ENCODE results near the gene PLAGL2. TPM values are rescaled to one million over a fixed set of nuclear protein-coding genes. Genes with fewer than 3 reads are reported as not detected.

PLAGL2 gene
- total and polyA plus RNA-seq, 2 of the 4 experiments (the other 2 are of a cell fraction) = 2.9 to 7.7 TPM

GRCh38 chr20:32184961-32185603 is 22.5 kb downstream of the PLAGL2 start:
- no TSS peak for BruUV-seq (replicated peaks)
- TF ChIP-seq CTCF (conservative IDR thresholded peaks at IDR 0.05; ENCODE audit: low read depth, low read length) (no peak), BHLHE40 (IDR thresholded peaks at IDR 0.05; ENCODE audit: low read depth, low read length) (no peak), CHD1 (IDR thresholded peaks at IDR 0.05; ENCODE audit: low read depth, low read length) (no peak), NFE2L2 (IDR thresholded peaks at IDR 0.05; ENCODE audit: low read depth, low read length) (no peak), SMC3 (IDR thresholded peaks at IDR 0.05; ENCODE audit: low read depth, low read length) (no peak), ELK1 (IDR thresholded peaks at IDR 0.05; ENCODE audit: borderline replicate concordance, low read depth, low read length) (no peak), CEBPB (IDR thresholded peaks at IDR 0.05; ENCODE audit: low read depth, low read length) (no peak), MAFK (IDR thresholded peaks at IDR 0.05; ENCODE audit: low read depth, low read length) (no peak), RAD21 (IDR thresholded peaks at IDR 0.05; ENCODE audit: low read length) (no peak), USF2 (IDR thresholded peaks at IDR 0.05; ENCODE audit: low read depth, low read length) (no peak), RCOR1 (IDR thresholded peaks at IDR 0.05; ENCODE audit: insufficient replicate concordance, low read length) (no peak), MXI1 (IDR thresholded peaks at IDR 0.05; ENCODE audit: borderline replicate concordance, low read depth, low read length) (no peak), POLR2A (IDR thresholded peaks at IDR 0.05; ENCODE audit: low read depth, low read length) (no peak), MAZ (IDR thresholded peaks at IDR 0.05; ENCODE audit: borderline replicate concordance, low read depth, low read length) (no peak), RFX5 (IDR thresholded peaks at IDR 0.05; ENCODE audit: low read depth, low read length) (no peak), FOS (IDR thresholded peaks at IDR 0.05; ENCODE audit: low read depth, low read length) (no peak)
- H4K5ac ChIP-seq (ENCODE audit: low read depth, low read length) = no peak overlapping the region
- H3K36me3 ChIP-seq (ENCODE audit: control insufficient read depth, insufficient read depth, low read length) = no peaks in the 10 kb centered on the region
- H3K9me1 ChIP-seq (ENCODE audit: insufficient read depth, low read length) = peaks cover 13% of the 10 kb centered on the region
- no peak for DNase-seq
- no peaks in the 10 kb centered on the region for H3K9me3 ChIP-seq (ENCODE audit: control insufficient read depth, insufficient read depth, low read length)
- H3K4me1 ChIP-seq (ENCODE audit: control insufficient read depth, insufficient read depth, low read length) = peaks cover 5% of the 10 kb centered on the region
- H4K91ac ChIP-seq (ENCODE audit: insufficient read depth, low read depth, low read length) = no peak overlapping the region
- ATAC-seq (ENCODE audit: low read depth) = no peak
- no peak overlapping the region for H3K18ac ChIP-seq (ENCODE audit: low read depth, low read length)
- ChIA-PET CTCF (interaction anchor here (0.6 kb wide), 1 partner anchor 14 kb away, joined by 3 read pairs; no protein-coding TSS in a partner anchor), POLR2A (ENCODE audit: unreplicated experiment) (interaction anchor here (0.6 kb wide), 1 partner anchor 35 kb away, joined by 7 read pairs; no protein-coding TSS in a partner anchor)
- no peak overlapping the region for H2AK9ac ChIP-seq (replicated peaks; ENCODE audit: low read depth, low read length, poor library complexity)
- no peak overlapping the region for H3K56ac ChIP-seq (ENCODE audit: extremely low read depth, insufficient read depth, low read length)
- no peak overlapping the region for H4K8ac ChIP-seq (ENCODE audit: low read depth in 2 of 2, low read length in 2 of 2)
- no peak overlapping the region for H2BK5ac ChIP-seq (ENCODE audit: low read depth, low read length, poor library complexity, severe bottlenecking)
- no peak overlapping the region for H3K9ac ChIP-seq (ENCODE audit: low read depth, low read length)
- no peaks in the 10 kb centered on the region for H3K27me3 ChIP-seq (ENCODE audit: control insufficient read depth, insufficient read depth, low read length)
- no peak overlapping the region for H2BK20ac ChIP-seq (ENCODE audit: low read depth, low read length)
- intact Hi-C loops (cut with micrococcal nuclease) (no loop called here), in situ Hi-C loops (cut with MboI; ENCODE audit: low sequenced_read_pairs) (no loop called here), dilution Hi-C loops (cut with HindIII; ENCODE audit: low sequenced_read_pairs, unreplicated experiment) (no loop called here)
- WGBS, 2 experiments (ENCODE audit: extremely low coverage in 2 of 2, insufficient read length in 1 of 2) = 14% methylated on average over 4 of the region's 10 CpGs; no CpG with 5 or more reads in 1 of the 2 experiments
- H3K14ac ChIP-seq (replicated peaks; ENCODE audit: low read depth, low read length) = no peak overlapping the region
- H3K27ac ChIP-seq (ENCODE audit: insufficient read depth, low read length) = no peak overlapping the region
- H2BK15ac ChIP-seq (ENCODE audit: low read depth, low read length) = no peak overlapping the region
- H2AK5ac ChIP-seq (ENCODE audit: low read depth, low read length) = no peak overlapping the region
- no peak overlapping the region for H2AFZ ChIP-seq (replicated peaks; ENCODE audit: low read length, poor library complexity)
- no peak overlapping the region for H2BK120ac ChIP-seq (ENCODE audit: low read depth, low read length)
- no peak overlapping the region for H3K4me2 ChIP-seq (ENCODE audit: low read depth, low read length)
- H3K4me3 ChIP-seq (ENCODE audit: insufficient read depth, low read depth, low read length) = no peak overlapping the region
- no peak overlapping the region for H3K4ac ChIP-seq (ENCODE audit: low read depth, low read length)
- no peaks in the 10 kb centered on the region for H4K20me1 ChIP-seq (ENCODE audit: insufficient read depth, low read length)
- H3K79me1 ChIP-seq (ENCODE audit: low read depth in 1 of 2, low read length in 2 of 2) = peaks cover 0 to 15% of the 10 kb centered on the region in 2 experiments; a peak in 2 of 4 replicates
- no peak overlapping the region for H3K23ac ChIP-seq (ENCODE audit: low read depth, low read length)

Data from IMR-90 (cell line).